OCI-LY7 (cell line): ENCODE results near the gene GALNT1. TPM values are rescaled to one million over a fixed set of nuclear protein-coding genes. Genes with fewer than 3 reads are reported as not detected.

ENCODE experiments used
- BruUV-seq: library from RNA; stranded (reverse); fragments of 400-500 nt; replicated peaks from 2 replicates; lab custom pipeline; 2021; lab: Mats Ljungman, UMichigan
- CTCF ChIA-PET: fragments of 300-600 bp; sonication (Branson Sonifier 250); formaldehyde crosslinking; loops from one replicate; lab custom pipeline; 2022; ENCODE audit warnings: antibody characterized with exemption; ENCODE audit not compliant: unreplicated experiment; lab: Charles Lee
- POLR2A ChIA-PET: fragments of 300-600 bp; sonication (Branson Sonifier 250); formaldehyde crosslinking; loops from one replicate; lab custom pipeline; 2022; ENCODE audit warnings: antibody characterized with exemption; lab: Charles Lee
- DNase-seq: peaks from one replicate; pipeline ENCODE4 v3.0.0-alpha.2; 2015; ENCODE audit warnings: low spot score
- H2AFZ ChIP-seq: fragments of 200-600 bp; sonication (generic), shearing (Covaris generic); 2 replicates; pipeline ENCODE4 v1.6.1; 2014; ENCODE audit warnings: mild to moderate bottlenecking, antibody characterized with exemption, low read length, moderate library complexity
- H3K27ac ChIP-seq: fragments of 200-600 bp; sonication (generic); 2 replicates; pipeline ENCODE4 v1.5.1; 2014; ENCODE audit warnings: mixed run types, low read depth, mild to moderate bottlenecking, moderate library complexity, low read length, inconsistent platforms; ENCODE audit not compliant: poor library complexity, severe bottlenecking
- H3K36me3 ChIP-seq: fragments of 200-600 bp; sonication (generic); 2 replicates; pipeline ENCODE4 v1.6.1; 2014; ENCODE audit warnings: mild to moderate bottlenecking, antibody characterized with exemption, low read length, moderate library complexity, mixed read lengths; ENCODE audit not compliant: insufficient read depth
- H3K4me1 ChIP-seq: fragments of 200-600 bp; sonication (generic); 2 replicates; pipeline ENCODE4 v1.5.1; 2014; ENCODE audit warnings: mild to moderate bottlenecking, low read length; ENCODE audit not compliant: insufficient read depth, poor library complexity, severe bottlenecking
- H3K4me2 ChIP-seq: fragments of 200-600 bp; sonication (generic); 2 replicates; pipeline ENCODE4 v1.6.1; 2014; ENCODE audit warnings: mild to moderate bottlenecking, low read length
- H3K4me3 ChIP-seq: fragments of 200-600 bp; sonication (generic); 2 replicates; pipeline ENCODE4 v1.5.1; 2014; ENCODE audit warnings: mild to moderate bottlenecking, low read depth, low read length; ENCODE audit not compliant: poor library complexity, severe bottlenecking
- H3K79me2 ChIP-seq: fragments of 200-600 bp; sonication (generic); 2 replicates; pipeline ENCODE4 v1.6.1; 2016; ENCODE audit warnings: low read depth, mild to moderate bottlenecking, low read length, moderate library complexity, mixed read lengths; ENCODE audit not compliant: insufficient read depth
- H3K9me2 ChIP-seq: fragments of 200-600 bp; sonication (generic); 2 replicates; pipeline ENCODE4 v1.6.1; 2016; ENCODE audit warnings: mild to moderate bottlenecking, low read length, mixed read lengths; ENCODE audit not compliant: insufficient read depth
- H3K9me3 ChIP-seq: fragments of 200-600 bp; sonication (generic); 2 replicates; pipeline ENCODE4 v1.6.1; 2014; ENCODE audit warnings: mild to moderate bottlenecking, mixed run types, low read length, mixed read lengths
- H4K20me1 ChIP-seq: fragments of 200-600 bp; sonication (generic); 2 replicates; pipeline ENCODE4 v1.6.1; 2014; ENCODE audit warnings: mild to moderate bottlenecking, antibody characterized with exemption, low read length, moderate library complexity, mixed read lengths; ENCODE audit not compliant: insufficient read depth
- CTCF ChIP-seq: fragments of 200-600 bp; sonication (generic); conservative IDR thresholded peaks from 2 replicates; pipeline ENCODE4 v1.5.1; 2014; ENCODE audit warnings: mild to moderate bottlenecking, antibody characterized with exemption, low read length, moderate library complexity, mixed read lengths
- EZH2phosphoT487 ChIP-seq: fragments of 200-600 bp; sonication (generic); IDR thresholded peaks from 2 replicates; pipeline ENCODE4 v1.6.1; 2018; ENCODE audit warnings: low read depth, borderline replicate concordance, mild to moderate bottlenecking, mixed run types, antibody characterized with exemption, low read length, moderate library complexity, mixed read lengths
- intact Hi-C: fragments of 100-400 bp; cut with micrococcal nuclease; formaldehyde crosslinking; loops from one replicate; pipeline ENCODE4 v1.10.0; 2022; ENCODE audit not compliant: unreplicated experiment
- total RNA-seq, 2 experiments: library from RNA; depleted of rRNA in 1 of 2; stranded (reverse); fragments of >200 nt in 1 of 2; shearing (Covaris generic) in 1 of 2; gene quantifications; 2 replicates each; pipeline ENCODE4 v1.2.3, GENCODE V29; 2014 to 2022

Gene GALNT1
- total RNA-seq, 2 experiments from 2014 or later = 22.0 to 37.2 TPM

- no peak for DNase-seq
- Histone ChIP-seq H3K36me3 (no peaks in the 10 kb centered on the region), H3K4me1 (no peaks in the 10 kb centered on the region), H3K79me2 (no peaks in the 10 kb centered on the region), H3K27ac (no peak overlapping the region), H3K9me3 (no peaks in the 10 kb centered on the region), H3K4me2 (no peak overlapping the region), H3K9me2 (no peaks in the 10 kb centered on the region), H2AFZ (no peak overlapping the region; the same call in 1 of the 2 replicates), H3K4me3 (no peak overlapping the region), H4K20me1 (no peaks in the 10 kb centered on the region)
- BruUV-seq = no TSS peak
- intact Hi-C loops = no loop called here
- TF ChIP-seq EZH2phosphoT487 (no peak), CTCF (no peak)
- POLR2A ChIA-PET = interaction anchor here (0.6 to 0.7 kb wide), 4 partner anchors 43 to 275 kb away, joined by 3 to 4 read pairs (median 3); no protein-coding TSS in a partner anchor
- CTCF ChIA-PET = no interaction called here
These were observed 16.6 kb upstream of the GALNT1 start for GRCh38 chr18:35564795-35565453.

- Histone ChIP-seq H3K4me3 (no peak overlapping the region), H3K4me1 (no peaks in the 10 kb centered on the region), H3K27ac (no peak overlapping the region), H3K79me2 (no peaks in the 10 kb centered on the region), H3K4me2 (no peak overlapping the region), H4K20me1 (no peaks in the 10 kb centered on the region), H2AFZ (no peak overlapping the region), H3K9me3 (no peaks in the 10 kb centered on the region), H3K36me3 (no peaks in the 10 kb centered on the region), H3K9me2 (no peaks in the 10 kb centered on the region)
- TF ChIP-seq CTCF = no peak
- no peak for DNase-seq
- ChIA-PET CTCF (no interaction called here), POLR2A (no interaction called here)
- intact Hi-C loops = no loop called here
- BruUV-seq = no TSS peak
These were observed 15.5 kb upstream of the GALNT1 start for GRCh38 chr18:35566019-35566418.

- BruUV-seq = no TSS peak
These were observed 11.4 kb upstream of the GALNT1 start for GRCh38 chr18:35570182-35570581.

More at GRCh38 chr18:35570182-35570581, 11.4 kb upstream of the GALNT1 start:
- TF ChIP-seq EZH2phosphoT487 = no peak
- TF ChIP-seq CTCF = no peak
- Histone ChIP-seq H4K20me1 (no peaks in the 10 kb centered on the region), H3K27ac (no peak overlapping the region), H3K9me3 (no peaks in the 10 kb centered on the region), H3K4me2 (no peak overlapping the region), H2AFZ (no peak overlapping the region), H3K79me2 (no peaks in the 10 kb centered on the region), H3K4me1 (no peaks in the 10 kb centered on the region), H3K36me3 (no peaks in the 10 kb centered on the region), H3K9me2 (no peaks in the 10 kb centered on the region), H3K4me3 (no peak overlapping the region)
- no peak for DNase-seq
- intact Hi-C loops = no loop called here
- ChIA-PET CTCF (no interaction called here), POLR2A (no interaction called here)
